ENCODE measurements around the gene FRAS1. TPM values are rescaled to one million over a fixed set of nuclear protein-coding genes. Genes with fewer than 3 reads are reported as not detected.

FRAS1 gene
- total RNA-seq, 2 experiments from 2014 or later: not detected

GRCh38 chr4:78553529-78554060 is 496.5 kb downstream of the FRAS1 start:
- Histone ChIP-seq H3K4me3 (ENCODE audit: low read length) (no peak overlapping the region), H3K9me3 (ENCODE audit: control insufficient read depth in 1 of 2, insufficient read depth in 1 of 2, low read length in 2 of 2) (peaks cover 0 to 4% of the 10 kb centered on the region in 2 experiments), H3K27ac (ENCODE audit: low read depth in 1 of 2, low read length in 2 of 2) (no peak overlapping the region), H3K4me1 (ENCODE audit: insufficient read depth, low read length) (peaks cover 5% of the 10 kb centered on the region), H3K27me3 (ENCODE audit: control insufficient read depth in 1 of 2, insufficient read depth in 2 of 2, low read length in 2 of 2) (peaks cover 11 to 40% of the 10 kb centered on the region in 2 experiments), H3K36me3 (ENCODE audit: insufficient read depth, low read length) (no peaks in the 10 kb centered on the region)
- Mint-ChIP-seq H3K4me3 (no peak overlapping the region), H3K36me3 (ENCODE audit: low read depth) (no peaks in the 10 kb centered on the region), H3K27me3 (peaks cover 56% of the 10 kb centered on the region), H3K27ac (no peak overlapping the region), H3K9me3 (no peaks in the 10 kb centered on the region), H3K4me1 (ENCODE audit: low read depth) (peaks cover 11% of the 10 kb centered on the region)
- ATAC-seq (ENCODE audit: poor library complexity) (no peak), DNase-seq (no peak)
- ChIA-PET POLR2A (no interaction called here), CTCF (no interaction called here)
- TF ChIP-seq CTCF (IDR thresholded peaks at IDR 0.05): no peak
- intact Hi-C loops (cut with DNase I, micrococcal nuclease): no loop called here

- Histone ChIP-seq H3K36me3 (ENCODE audit: insufficient read depth, low read length) (no peaks in the 10 kb centered on the region), H3K27ac (ENCODE audit: low read depth in 1 of 2, low read length in 2 of 2) (no peak overlapping the region), H3K27me3 (ENCODE audit: control insufficient read depth in 1 of 2, insufficient read depth in 2 of 2, low read length in 2 of 2) (peaks cover 7 to 18% of the 10 kb centered on the region in 2 experiments), H3K4me3 (ENCODE audit: low read length) (no peak overlapping the region), H3K9me3 (ENCODE audit: control insufficient read depth in 1 of 2, insufficient read depth in 1 of 2, low read length in 2 of 2) (peaks cover 0 to under 1% of the 10 kb centered on the region in 2 experiments), H3K4me1 (ENCODE audit: insufficient read depth, low read length) (peaks cover under 1% of the 10 kb centered on the region)
- intact Hi-C loops (cut with DNase I, micrococcal nuclease): no loop called here
- TF ChIP-seq CTCF (IDR thresholded peaks at IDR 0.05): no peak
- ChIA-PET POLR2A (no interaction called here), CTCF (no interaction called here)
- Mint-ChIP-seq H3K27ac (no peak overlapping the region), H3K36me3 (ENCODE audit: low read depth) (no peaks in the 10 kb centered on the region), H3K27me3 (peaks cover 35% of the 10 kb centered on the region), H3K9me3 (no peaks in the 10 kb centered on the region), H3K4me1 (ENCODE audit: low read depth) (peaks cover 6% of the 10 kb centered on the region), H3K4me3 (no peak overlapping the region)
- DNase-seq (no peak), ATAC-seq (ENCODE audit: poor library complexity) (no peak)
Observed at GRCh38 chr4:78556665-78557064, 499.5 kb downstream of the FRAS1 start.

GRCh38 chr4:78557841-78558240 is 500.7 kb downstream of the FRAS1 start:
- H3K27ac Mint-ChIP-seq: no peak overlapping the region
- Histone ChIP-seq H3K4me1 (ENCODE audit: insufficient read depth, low read length) (no peaks in the 10 kb centered on the region), H3K9me3 (ENCODE audit: control insufficient read depth in 1 of 2, insufficient read depth in 1 of 2, low read length in 2 of 2) (no peaks in the 10 kb centered on the region), H3K27me3 (ENCODE audit: control insufficient read depth in 1 of 2, insufficient read depth in 2 of 2, low read length in 2 of 2) (peaks cover 4 to 12% of the 10 kb centered on the region in 2 experiments), H3K4me3 (ENCODE audit: low read length) (no peak overlapping the region), H3K36me3 (ENCODE audit: insufficient read depth, low read length) (no peaks in the 10 kb centered on the region), H3K27ac (ENCODE audit: low read depth in 1 of 2, low read length in 2 of 2) (no peak overlapping the region)
- intact Hi-C loops (cut with DNase I, micrococcal nuclease): no loop called here
- no peak for ATAC-seq (ENCODE audit: poor library complexity)
- CTCF ChIA-PET: no interaction called here
- no peaks in the 10 kb centered on the region for H3K36me3 Mint-ChIP-seq (ENCODE audit: low read depth)
- no peaks in the 10 kb centered on the region for H3K4me1 Mint-ChIP-seq (ENCODE audit: low read depth)
- POLR2A ChIA-PET: no interaction called here
- no peaks in the 10 kb centered on the region for H3K9me3 Mint-ChIP-seq
- H3K27me3 Mint-ChIP-seq: peaks cover 29% of the 10 kb centered on the region
- H3K4me3 Mint-ChIP-seq: no peak overlapping the region
- no peak for DNase-seq
- no peak for TF ChIP-seq CTCF (IDR thresholded peaks at IDR 0.05)

Data from CD4-positive, alpha-beta T cell (primary cell).